GM10266 (cell line): ENCODE results near the gene FYB2.

ENCODE experiments used
- DNase-seq: peaks from one replicate; pipeline ENCODE4 v3.0.0; 2012; ENCODE audit errors: extremely low spot score
- TF ChIP-seq, protein P1 (sequence below): IDR thresholded peaks from 2 replicates; pipeline ENCODE4 v1.5.1; 2012; ENCODE audit warnings: mild to moderate bottlenecking, low read depth; ENCODE audit not compliant: control insufficient read depth, insufficient read depth; ENCODE audit errors: missing control alignments

The FYB2 gene

DNA sequence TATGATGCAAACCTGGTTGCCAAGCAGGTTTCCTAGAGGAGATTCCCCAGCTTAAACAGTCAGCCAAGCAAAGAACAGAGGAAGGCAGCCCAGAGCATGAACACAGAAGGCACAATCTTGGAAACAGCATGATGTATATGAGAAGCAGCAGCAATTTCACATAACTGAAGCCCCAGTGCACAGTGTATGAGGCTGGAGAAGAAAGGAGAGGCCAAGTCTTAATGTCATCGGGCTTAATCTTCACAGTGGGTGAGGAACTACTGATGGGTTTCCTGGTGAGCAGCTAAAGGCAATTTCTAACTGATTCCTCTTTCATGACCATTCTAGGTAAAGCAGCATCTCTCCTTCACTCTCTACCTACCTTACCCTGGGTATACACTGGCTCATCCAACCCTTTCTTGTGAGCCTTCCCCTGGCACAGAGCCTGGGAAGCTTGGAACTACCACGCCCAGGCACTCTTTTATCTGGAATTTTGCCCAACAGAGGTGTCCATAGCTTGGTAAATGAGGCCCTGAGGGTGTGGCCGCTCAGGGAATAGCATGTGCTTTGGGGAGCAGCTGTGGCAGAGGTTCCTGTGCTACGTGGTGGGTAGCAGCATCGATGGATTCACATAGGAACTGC, 22.0 kb downstream of the FYB2 start:
- no peak for DNase-seq
- TF ChIP-seq, protein P1, sequence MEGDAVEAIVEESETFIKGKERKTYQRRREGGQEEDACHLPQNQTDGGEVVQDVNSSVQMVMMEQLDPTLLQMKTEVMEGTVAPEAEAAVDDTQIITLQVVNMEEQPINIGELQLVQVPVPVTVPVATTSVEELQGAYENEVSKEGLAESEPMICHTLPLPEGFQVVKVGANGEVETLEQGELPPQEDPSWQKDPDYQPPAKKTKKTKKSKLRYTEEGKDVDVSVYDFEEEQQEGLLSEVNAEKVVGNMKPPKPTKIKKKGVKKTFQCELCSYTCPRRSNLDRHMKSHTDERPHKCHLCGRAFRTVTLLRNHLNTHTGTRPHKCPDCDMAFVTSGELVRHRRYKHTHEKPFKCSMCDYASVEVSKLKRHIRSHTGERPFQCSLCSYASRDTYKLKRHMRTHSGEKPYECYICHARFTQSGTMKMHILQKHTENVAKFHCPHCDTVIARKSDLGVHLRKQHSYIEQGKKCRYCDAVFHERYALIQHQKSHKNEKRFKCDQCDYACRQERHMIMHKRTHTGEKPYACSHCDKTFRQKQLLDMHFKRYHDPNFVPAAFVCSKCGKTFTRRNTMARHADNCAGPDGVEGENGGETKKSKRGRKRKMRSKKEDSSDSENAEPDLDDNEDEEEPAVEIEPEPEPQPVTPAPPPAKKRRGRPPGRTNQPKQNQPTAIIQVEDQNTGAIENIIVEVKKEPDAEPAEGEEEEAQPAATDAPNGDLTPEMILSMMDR, result no peak

DNA sequence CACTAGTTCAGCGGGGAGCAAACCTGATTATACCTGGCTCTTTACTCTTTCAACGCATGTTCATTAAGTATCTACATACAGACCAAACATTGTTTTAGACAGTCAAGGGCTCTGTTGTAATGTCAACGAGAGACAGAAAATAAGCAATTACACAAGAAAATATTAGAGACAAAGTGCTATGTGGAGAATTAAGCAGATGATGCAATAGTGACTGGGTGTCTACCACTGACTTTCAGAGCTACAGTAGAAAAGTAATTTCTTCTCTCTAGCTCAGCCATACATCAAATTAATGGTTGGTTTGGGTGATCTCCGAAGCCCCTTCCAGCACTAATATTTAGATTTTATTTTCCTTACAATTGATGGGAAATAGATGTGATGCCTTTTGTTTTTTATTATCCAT, 23.3 kb downstream of the FYB2 start:
- no peak for DNase-seq

DNA sequence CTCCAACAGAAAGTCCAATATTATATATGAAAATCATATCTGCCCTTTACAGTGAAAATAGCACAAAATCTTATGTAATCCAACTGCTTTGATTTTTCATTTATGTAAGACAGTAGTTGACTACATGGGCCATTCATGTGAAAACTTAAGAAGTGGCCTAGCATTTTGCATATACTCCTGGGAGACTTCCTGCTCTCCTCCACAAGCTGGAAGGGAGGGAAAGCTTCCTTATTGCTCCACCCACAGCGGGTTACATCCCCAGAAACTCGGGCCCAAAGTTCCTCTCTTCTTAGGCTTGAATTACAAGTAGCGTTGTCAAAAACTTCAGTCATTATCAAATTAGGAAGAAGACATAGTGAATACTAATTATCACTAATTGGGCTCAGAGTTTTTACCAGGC, 29.2 kb downstream of the FYB2 start:
- TF ChIP-seq, protein P1, result no peak
- DNase-seq, result no peak

More for the DNA sequence above, 23.3 kb downstream of the FYB2 start:
- TF ChIP-seq, protein P1, result no peak

DNA sequence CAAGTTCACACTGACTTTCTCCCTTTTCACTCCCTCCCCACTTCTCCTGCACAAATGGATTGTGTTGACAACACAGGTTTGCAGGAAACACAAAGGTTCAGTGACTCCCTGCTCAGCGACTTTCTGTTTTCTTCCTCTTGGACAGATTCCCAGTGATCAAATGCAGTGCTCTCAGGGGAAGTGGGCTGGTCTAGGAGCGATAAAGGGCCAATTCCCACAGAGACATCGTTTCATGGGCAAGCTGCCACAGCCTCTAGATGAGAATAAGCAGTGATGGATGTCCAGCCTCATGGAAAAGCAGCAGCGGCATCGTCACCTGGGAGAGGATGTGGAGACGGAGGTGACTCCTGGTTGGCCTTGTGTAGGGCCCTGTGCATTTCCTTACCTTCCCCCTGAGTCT, 30.6 kb downstream of the FYB2 start:
- DNase-seq, result no peak
- TF ChIP-seq, protein P1, result no peak

DNA sequence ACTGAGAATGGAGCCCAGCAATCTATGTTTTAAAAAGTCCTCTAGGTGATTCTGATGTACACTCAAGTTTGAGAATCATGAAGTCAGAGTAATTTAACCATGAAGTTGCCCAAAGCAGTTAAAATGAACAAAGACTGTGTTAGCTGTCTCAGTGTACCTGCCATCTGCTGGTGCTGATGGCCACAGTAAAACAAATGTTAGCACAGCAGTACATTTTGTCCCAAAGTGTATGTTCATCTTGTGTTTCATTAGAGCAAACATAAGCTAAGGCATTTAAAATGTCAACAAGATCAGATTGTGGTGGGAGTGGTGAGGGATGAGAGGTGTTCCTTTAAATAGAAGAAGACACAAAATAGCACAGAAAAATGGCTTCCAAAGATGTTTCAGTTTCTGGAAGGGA, 31.1 kb downstream of the FYB2 start:
- no peak for DNase-seq
- TF ChIP-seq, protein P1, result no peak

DNA sequence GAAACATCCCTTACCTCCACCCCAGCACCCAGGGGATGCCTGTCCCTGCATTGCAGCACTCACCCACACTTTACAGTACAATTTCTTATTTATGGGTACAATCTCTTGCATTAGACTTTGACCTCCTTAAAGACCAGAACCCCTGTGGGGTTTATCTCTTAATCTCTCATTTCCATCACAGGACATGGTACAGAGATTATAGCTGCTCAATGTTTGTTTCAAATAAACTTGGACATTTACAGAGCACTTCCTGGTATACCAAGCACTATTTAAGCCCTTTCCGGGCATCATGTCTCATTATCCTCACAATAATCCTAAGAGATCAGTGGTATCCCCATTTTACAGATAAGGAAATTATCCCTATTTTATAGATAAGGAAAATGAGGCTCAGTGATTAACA, 31.9 kb downstream of the FYB2 start:
- no peak for DNase-seq
- TF ChIP-seq, protein P1, result no peak

DNA sequence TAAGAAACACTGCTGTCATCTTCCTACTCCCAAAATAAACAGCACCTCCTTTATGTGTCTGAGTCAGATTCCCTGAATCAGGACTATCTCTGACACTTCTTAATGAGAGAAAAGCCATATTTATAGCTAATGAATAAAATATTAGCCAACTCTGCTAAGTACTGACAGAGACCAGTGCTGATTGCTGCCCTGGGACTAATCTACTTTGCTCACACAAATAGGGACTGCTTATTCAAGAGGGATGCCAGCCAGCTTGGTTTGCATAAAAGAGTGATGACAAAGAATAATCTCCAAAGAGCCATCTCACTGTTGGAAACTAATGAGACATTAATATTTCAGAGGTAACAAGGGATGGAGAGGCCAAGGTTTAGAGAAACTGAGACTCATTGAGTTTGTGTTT, 36.4 kb downstream of the FYB2 start:
- no peak for DNase-seq
- TF ChIP-seq, protein P1, result no peak
